H1 (cell line): ENCODE measurements around the gene GBX1. TPM values are rescaled to one million over a fixed set of nuclear protein-coding genes. Genes with fewer than 3 reads are reported as not detected.

Experiments
- BACH1 ChIP-seq: IDR thresholded peaks from 2 replicates; pipeline ENCODE4 v1.6.1; 2012; ENCODE audit warnings: low read length, improper control_type of control experiment
- HDAC6 ChIP-seq: IDR thresholded peaks from one replicate; pipeline ENCODE4 v1.7.1; 2012; ENCODE audit warnings: low read depth, mild to moderate bottlenecking, inconsistent platforms, low read length, moderate library complexity
- KDM1A ChIP-seq: fragments of 200-600, 300-600 bp; sonication (generic); IDR thresholded peaks from 2 replicates; pipeline ENCODE4 v1.7.1; 2016; ENCODE audit warnings: mild to moderate bottlenecking, low read length, borderline replicate concordance
- POLR2A ChIP-seq, 2 experiments: IDR thresholded peaks; 1 replicate in 1 of 2; 2 replicates in 1 of 2; pipeline ENCODE4 v1.6.1; 2011; ENCODE audit warnings: low read depth in 2 of 2, low read length in 2 of 2, mild to moderate bottlenecking in 2 of 2; ENCODE audit errors: control extremely low read depth in 1 of 2
- RNF2 ChIP-seq: fragments of 200-900, 300-1000 bp; sonication (generic); IDR thresholded peaks from 2 replicates; pipeline ENCODE4 v1.7.1; 2016; ENCODE audit warnings: borderline replicate concordance, low read depth, mild to moderate bottlenecking, antibody characterized with exemption, low read length; ENCODE audit not compliant: poor library complexity, severe bottlenecking; ENCODE audit errors: missing control alignments
- SIN3A ChIP-seq, 2 experiments: IDR thresholded peaks in 1 of 2; conservative IDR thresholded peaks in 1 of 2; 2 replicates each; pipeline ENCODE4 v1.6.1; 2011 to 2012; ENCODE audit warnings: low read length in 2 of 2, improper control_type of control experiment in 1 of 2, low read depth in 1 of 2, mild to moderate bottlenecking in 1 of 2
- SP2 ChIP-seq: IDR thresholded peaks from 2 replicates; pipeline ENCODE4 v1.6.1; 2012; ENCODE audit warnings: mild to moderate bottlenecking, low read length, inconsistent platforms
- SP4 ChIP-seq: IDR thresholded peaks from 2 replicates; pipeline ENCODE4 v1.6.1; 2012; ENCODE audit warnings: low read length, inconsistent platforms
- polyA plus RNA-seq, 7 experiments: library from polyadenylated mRNA; depleted of rRNA in 3 of 7; stranded (reverse) in 5 of 7; unstranded in 2 of 7; fragments of >200 nt in 5 of 7; fragments of 200-250 nt in 2 of 7; gene quantifications; 1 replicate in 5 of 7; 2 replicates in 1 of 7; 4 replicates in 1 of 7; pipeline versions ENCODE4 v1.2.1 to v1.2.3, GENCODE V29; 2011 to 2013; ENCODE audit warnings: missing spikeins in 2 of 7, mixed read lengths in 2 of 7
- total RNA-seq: library from RNA; stranded (reverse); fragmentation: NEBNext Ultra II Directional; extraction: Animal tissue kit (Norgen Biotek cat#: 25700); gene quantifications from 2 replicates; pipeline ENCODE4 v1.2.1, GENCODE V29; 2021
- TF ChIP-seq, protein P1 (sequence below): IDR thresholded peaks from 2 replicates; pipeline ENCODE4 v1.6.1; 2011; ENCODE audit warnings: low read length, improper control_type of control experiment

The GBX1 gene
- total and polyA plus RNA-seq, 2 of the 8 experiments (the other 6 are each of a cell fraction or from before 2014, with no cell fraction given), result not detected

DNA sequence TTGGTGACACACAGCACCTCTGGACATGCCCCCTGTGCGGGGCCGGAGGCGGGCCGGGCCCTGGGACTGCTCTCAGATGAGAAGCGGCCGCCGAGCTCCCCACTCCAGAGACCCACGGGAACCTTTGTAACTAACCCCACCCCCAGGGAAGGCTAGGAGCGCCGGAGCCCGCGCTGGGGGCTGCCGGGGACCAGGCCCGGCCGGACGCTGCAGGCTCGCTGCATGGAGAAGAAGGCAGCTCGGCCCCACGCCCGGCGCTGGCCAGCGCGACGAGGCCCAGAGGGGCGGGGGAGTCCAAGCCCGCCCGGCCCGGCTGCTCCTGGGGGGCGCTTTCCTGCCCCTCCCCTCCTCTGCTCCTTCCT is 44.7 kb downstream of the GBX1 start (continued):
- TF ChIP-seq BACH1 (no peak), RNF2 (no peak), KDM1A (no peak), SP4 (no peak), HDAC6 (no peak), POLR2A (IDR thresholded peaks at IDR 0.05; ENCODE audit: control extremely low read depth in 1 of 2, low read depth in 2 of 2, low read length in 2 of 2) (no peak), SIN3A (conservative IDR thresholded peaks at IDR 0.05 in 1 of 2, IDR thresholded peaks at IDR 0.05 in 1 of 2; ENCODE audit: low read depth in 1 of 2, low read length in 2 of 2) (no peak), SP2 (no peak)
- TF ChIP-seq, protein P1, sequence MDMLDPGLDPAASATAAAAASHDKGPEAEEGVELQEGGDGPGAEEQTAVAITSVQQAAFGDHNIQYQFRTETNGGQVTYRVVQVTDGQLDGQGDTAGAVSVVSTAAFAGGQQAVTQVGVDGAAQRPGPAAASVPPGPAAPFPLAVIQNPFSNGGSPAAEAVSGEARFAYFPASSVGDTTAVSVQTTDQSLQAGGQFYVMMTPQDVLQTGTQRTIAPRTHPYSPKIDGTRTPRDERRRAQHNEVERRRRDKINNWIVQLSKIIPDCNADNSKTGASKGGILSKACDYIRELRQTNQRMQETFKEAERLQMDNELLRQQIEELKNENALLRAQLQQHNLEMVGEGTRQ, result no peak
